ENCODE measurements around the gene PRR19. TPM values are rescaled to one million over a fixed set of nuclear protein-coding genes. Genes with fewer than 3 reads are reported as not detected.

The PRR19 gene
- total RNA-seq, 2 donors from 2014 or later = 0.19 TPM; not detected in 1

DNA sequence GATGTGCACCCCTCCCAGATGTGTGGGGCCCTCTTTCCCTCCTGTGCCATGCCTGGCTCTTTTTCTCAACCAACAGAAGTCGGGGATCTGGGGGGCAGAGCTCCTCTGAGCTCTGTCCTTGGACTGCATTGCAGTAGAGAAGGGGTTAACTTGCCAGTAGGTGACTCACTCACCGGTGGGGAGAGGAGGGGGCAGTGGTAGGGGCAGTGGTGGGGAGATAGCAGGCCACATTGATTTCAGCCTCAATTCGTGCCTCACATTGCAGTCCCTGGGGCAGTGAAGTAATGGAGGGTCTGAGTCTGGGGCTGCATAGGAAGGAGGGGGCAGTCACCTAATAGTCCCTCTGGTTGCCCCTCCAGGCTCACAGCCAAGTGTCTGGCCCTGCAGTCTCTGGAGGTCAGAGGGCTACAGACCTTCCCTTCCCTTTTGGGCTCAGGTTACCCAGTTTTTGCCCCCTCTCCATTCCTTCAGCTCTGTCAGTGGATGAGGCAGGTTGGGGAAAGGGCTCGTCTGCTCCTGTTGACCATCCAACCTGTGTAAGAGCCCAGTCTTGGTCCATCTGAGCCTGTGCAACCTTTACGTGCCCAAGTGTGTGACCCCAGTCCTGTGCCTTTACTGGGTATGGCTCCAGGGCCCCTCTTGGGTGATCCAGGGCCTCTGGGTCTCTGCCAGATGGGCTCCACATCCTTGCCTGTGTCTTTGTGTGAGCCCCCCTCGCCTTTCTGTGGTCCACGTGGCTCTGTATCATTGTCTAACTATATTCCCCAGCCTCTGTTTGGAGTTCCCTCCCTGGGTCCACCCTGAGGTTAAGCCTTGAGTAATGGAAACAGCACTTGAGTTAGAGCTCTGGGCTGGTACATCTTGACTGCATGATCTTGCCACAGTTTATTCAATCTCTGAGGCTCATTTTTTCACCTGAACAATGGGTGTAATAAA lies 19.8 kb upstream of the PRR19 start:
- intact Hi-C loops (cut with DNase I) = loop anchor here in 1 of 2 donors (2.0 kb wide), 1 partner anchor 37 kb away; no protein-coding TSS in a partner anchor
- DNase-seq (ENCODE audit: low spot score) = no peak

DNA sequence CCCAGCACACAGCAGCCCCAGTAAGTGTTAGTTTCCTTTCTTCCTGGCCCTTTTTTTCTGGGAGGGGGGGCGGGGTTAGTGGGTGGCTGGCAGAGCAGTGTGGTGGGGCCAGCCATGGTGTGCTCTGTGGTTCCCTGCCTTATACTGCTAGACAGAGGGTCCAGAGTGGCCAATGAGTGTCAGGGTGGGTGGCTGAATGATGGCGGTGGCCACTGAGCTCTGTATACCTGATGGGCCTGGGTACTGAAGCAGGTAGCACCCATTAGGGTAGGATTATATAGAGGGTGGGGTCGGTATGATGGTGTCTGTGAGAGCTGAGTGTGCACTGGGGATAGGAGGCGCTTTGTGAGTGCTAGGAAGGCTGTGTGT lies 19.1 kb upstream of the PRR19 start:
- intact Hi-C loops (cut with DNase I) = no loop called here

DNA sequence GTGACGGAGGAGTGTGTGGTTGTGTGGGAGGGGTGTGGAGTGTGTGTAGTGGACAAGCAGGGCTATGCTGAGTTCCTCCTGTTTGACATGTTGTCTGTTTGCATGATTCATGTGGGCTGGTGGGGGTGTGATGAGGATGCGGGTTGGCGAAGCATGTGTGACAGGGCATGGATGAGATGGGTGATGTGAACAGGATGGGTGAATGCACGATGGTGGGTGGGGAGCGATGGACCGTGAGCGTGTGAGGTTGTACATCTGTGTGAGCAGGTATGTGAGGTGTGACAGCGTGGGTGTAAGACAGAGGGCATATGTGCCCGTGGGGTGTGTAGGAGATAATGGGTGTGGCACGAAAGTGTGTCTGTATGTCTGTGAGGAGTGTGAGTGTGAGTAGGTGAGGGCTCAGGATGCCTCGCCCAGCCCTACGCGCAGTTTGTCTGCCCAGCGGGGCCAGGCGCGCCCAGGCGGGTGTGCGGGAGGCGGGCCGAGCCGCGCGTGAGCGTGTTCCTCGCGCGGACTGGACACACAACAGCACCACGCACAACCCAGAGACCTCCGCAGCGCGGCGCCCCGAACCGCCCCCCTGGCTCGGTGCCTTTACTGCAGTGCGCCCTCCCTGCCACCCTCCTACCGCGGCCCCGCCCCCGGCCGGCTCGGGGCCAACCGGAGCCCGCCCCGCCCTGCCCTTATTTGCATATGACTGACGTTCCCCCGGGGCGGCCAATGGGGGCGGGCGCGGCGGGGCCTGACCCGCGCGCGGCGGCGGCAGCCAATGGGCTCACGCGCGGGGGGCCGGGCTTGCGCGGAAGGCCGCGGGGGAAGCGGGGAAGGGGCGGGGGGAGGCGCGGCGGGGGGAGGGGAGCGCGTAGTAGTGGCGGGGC lies 18.5 kb upstream of the PRR19 start:
- DNase-seq (ENCODE audit: low spot score) = peak; percentile 99
- intact Hi-C loops (cut with DNase I) = no loop called here

More for the DNA sequence above, 19.1 kb upstream of the PRR19 start:
- no peak for DNase-seq (ENCODE audit: low spot score)

DNA sequence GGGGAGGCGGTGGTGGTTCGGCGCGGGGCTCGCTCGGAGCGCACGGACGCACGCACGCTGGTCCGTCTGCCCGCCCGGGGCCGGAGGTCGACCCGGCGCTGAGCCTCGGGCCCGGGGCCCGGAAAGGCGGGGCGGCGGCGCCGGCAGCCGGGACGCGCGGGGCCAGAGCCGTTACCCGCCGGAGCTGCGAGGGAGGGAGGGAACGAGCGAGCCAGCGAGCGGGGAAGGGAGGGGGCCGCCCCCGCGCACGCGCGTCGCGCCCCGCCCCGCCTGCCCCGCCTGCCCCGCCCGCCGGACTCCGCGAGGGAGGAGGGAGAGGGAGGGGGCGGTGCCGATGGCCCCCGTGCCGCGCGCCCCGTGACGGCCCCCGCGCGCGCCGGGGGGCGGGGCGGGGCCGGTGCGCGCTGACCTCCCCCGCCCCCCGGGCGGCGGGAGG lies 17.8 kb upstream of the PRR19 start:
- peak; percentile 94 for DNase-seq (ENCODE audit: low spot score)
- intact Hi-C loops (cut with DNase I) = no loop called here

DNA sequence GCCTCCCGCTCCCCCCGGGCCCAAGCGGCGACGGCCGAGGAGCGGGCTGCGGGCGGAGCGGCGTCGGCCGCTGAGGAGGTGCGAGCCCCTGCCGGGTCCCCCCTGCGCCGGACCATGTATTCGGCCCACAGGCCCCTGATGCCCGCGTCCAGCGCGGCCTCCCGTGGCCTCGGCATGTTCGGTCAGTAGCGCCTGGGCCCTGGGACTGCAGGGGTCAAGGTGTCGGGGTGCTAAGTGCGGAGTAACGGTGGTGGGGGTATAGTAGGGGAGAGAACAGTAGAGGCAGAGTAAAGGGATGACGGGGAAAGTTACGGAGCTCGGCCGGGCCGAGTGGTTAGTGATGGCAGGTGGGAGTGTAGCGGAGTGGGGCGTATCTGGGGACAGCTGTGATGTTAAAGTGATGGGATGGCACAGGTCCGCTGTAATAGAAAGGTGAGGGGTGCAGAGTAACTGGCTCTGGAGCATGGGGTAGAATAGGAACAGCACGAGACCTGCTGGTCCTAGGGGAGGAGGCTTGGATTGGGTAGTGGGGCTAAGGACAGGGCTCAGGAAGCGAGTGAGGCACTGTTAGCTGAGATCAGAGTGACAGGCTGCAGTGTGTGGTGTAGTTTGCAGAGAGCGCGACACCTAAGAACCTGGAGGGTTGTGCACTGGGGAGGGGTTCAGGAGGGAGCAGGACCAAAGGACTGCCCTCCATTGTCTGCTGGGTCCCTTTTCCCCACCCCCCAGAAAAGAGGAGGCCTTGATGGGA lies 17.2 kb upstream of the PRR19 start:
- intact Hi-C loops (cut with DNase I) = no loop called here
- DNase-seq (ENCODE audit: low spot score) = no peak

DNA sequence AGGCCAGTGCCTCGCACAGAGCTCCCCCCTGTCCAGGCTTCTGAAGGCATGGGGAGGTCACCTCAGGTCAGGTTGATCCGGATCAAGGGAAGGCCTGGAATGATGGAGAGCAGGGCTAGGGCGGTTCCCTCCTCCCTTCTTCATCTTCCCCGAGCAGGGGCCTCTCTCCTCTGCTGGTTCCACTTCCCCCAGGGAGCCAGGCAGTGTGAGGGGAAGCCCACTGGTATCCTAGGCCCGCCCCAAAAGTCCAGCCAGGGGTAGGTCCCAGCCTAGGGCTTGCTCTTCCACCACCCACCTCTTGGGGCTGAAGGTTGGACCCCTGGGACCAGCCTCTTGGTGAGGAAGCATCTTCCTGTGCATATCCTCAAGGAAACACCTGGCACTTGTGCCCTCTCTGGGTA lies 16.4 kb upstream of the PRR19 start:
- no peak for DNase-seq (ENCODE audit: low spot score)

DNA sequence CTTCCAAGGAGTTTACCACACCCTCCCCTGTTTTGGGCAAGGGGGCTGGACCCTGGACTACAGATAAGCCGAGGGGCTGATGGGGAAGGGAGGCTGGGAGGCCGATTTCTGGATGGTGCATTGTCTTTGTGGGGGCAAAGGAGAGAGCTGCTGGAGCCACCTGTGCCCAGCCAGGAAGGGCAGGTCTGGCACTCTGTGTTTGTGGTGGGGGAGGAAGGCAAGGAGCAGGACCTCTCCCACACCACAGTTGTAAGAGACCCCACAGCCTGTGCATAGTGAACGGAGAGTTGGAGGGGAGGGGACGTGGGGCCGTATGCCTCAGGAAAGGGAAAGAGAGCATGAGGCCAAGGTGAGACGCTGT lies 16.0 kb upstream of the PRR19 start:
- intact Hi-C loops (cut with DNase I) = no loop called here
- no peak for DNase-seq (ENCODE audit: low spot score)

More for the DNA sequence above, 16.4 kb upstream of the PRR19 start:
- intact Hi-C loops (cut with DNase I) = no loop called here

DNA sequence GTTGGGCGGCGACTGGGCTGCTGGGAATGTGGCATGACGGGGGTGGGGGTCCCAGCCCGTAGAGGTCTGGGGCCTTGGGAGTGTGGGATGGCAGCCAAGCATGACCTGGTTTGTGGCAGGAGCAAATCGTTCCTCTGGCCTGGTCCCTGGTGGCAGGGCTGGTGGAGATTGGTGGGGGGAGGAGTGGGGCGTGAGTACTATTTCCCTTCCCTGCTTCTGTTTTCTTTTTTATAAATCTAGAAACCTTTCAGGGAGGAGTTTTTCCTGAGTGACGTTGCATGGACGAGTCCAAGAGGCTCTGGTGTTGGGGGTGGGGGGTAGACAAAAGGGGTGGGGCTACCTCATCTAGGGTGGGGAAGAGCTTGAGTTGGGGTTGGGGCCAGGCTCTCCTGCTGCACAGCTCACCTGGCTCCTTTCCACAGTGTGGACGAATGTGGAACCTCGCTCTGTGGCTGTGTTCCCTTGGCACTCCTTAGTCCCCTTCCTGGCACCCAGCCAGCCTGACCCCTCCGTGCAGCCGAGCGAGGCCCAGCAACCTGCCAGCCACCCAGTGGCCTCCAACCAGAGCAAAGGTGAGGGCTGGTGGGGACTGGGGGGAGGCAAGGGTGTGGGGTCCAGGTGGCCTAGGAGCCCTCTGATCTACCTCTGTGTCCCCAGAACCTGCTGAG lies 15.4 kb upstream of the PRR19 start:
- intact Hi-C loops (cut with DNase I) = no loop called here
- no peak for DNase-seq (ENCODE audit: low spot score)

DNA sequence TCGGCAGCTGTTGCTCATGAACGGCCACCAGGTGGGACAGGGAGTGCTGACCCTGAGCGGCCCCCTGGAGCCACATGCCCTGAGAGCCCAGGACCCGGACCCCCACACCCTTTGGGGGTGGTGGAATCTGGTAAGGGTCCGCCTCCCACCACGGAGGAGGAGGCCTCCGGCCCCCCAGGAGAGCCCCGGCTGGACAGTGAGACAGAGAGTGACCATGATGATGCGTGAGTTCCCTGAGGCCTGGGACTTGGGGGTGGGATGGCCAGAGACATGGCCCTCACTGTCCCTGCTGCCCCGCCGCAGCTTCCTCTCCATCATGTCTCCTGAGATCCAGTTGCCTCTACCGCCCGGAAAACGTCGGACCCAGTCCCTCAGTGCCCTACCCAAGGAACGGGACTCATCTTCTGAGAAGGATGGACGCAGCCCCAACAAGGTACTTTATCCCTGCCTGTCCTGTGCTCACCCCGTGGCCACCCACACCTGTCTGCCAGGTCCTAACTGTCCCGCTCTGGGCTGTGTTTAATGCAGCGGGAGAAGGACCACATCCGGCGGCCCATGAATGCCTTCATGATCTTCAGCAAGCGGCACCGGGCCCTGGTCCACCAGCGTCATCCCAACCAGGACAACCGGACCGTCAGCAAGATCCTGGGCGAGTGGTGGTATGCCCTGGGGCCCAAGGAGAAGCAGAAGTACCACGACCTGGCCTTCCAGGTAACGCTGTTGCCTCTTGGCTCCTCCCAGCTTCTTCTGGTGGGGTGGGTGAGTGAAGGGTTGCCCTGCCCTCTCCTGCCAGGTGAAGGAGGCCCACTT lies 14.7 kb upstream of the PRR19 start:
- intact Hi-C loops (cut with DNase I) = no loop called here
- no peak for DNase-seq (ENCODE audit: low spot score)

DNA sequence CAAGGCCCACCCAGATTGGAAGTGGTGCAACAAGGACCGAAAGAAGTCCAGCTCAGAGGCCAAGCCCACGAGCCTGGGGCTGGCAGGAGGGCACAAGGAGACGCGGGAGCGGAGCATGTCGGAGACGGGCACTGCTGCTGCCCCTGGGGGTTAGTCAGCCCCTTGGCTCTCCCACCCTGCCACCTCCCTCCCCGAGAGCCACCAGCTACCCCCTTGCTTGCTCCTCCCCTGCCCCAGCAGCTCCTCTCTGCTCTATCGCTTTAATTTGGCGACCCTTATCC lies 14.2 kb upstream of the PRR19 start:
- intact Hi-C loops (cut with DNase I) = no loop called here
- DNase-seq (ENCODE audit: low spot score) = no peak

DNA sequence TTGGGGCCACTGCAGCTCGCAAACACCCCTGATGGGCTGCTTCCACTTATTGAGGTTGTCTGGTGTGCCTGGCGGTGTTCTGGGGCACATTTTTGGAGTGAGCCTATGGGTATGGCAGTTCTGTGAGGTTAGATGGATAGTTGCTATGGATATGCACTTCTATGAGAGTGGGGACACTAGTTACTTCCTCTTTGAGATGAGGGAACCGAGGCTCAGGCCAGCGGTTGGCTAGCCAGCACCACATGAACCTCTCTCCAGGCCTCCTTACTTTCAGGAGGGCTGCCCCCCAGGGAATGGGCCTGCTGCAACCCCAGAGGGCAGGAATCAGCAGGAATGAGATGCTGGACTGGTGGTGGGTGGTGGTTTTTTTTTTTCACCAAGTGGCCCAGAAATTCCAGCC lies 13.5 kb upstream of the PRR19 start:
- no peak for DNase-seq (ENCODE audit: low spot score)
- intact Hi-C loops (cut with DNase I) = no loop called here

DNA sequence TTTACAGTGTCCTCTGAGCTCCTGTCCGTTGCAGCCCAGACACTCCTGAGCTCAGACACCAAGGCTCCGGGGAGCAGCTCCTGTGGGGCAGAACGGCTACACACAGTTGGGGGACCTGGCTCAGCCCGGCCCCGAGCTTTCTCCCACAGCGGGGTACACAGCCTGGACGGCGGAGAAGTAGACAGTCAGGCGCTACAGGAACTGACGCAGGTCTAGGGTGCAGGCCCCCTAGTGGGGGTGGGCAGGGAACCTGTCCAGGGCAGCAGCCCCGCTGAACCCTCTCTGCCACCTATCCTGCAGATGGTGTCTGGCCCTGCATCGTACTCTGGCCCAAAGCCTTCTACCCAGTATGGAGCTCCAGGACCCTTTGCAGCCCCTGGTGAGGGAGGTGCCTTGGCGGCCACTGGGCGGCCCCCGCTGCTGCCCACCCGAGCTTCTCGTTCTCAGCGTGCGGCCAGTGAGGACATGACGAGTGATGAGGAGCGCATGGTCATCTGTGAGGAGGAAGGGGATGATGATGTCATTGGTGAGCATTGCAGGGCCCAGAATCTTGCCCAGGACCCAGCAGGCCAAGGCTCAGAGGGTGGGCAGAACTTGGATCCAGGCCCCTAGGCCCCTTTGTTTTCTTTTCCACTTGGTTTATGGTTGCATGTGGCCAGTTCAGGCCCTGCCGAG lies 12.9 kb upstream of the PRR19 start:
- intact Hi-C loops (cut with DNase I) = no loop called here
- DNase-seq (ENCODE audit: low spot score) = no peak

DNA sequence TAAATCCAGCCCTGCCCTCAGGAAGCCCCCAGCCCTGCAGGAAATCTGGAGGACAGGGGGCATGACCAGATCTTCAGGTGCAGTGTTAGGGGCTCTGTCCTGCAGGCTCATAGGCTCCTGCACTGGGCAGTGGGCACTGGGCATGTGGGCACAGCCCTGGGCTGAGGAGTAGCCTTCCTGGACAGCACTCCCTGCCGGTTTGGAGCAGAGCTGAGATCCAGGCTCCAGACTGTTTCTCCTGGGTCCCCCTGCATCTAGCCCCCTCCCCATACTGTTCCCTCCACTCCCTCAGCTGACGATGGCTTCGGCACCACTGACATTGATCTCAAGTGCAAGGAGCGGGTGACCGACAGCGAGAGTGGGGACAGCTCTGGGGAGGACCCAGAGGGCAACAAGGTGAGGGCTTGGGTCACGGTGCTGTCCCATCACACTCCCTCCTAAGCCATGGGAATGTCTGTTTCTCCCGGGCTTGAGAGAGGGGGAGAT lies 12.3 kb upstream of the PRR19 start:
- no peak for DNase-seq (ENCODE audit: low spot score)
- intact Hi-C loops (cut with DNase I) = loop anchor here in 1 of 2 donors (10.0 kb wide), 1 partner anchor 45 kb away; the partner anchor contains the start of gene GSK3A

DNA sequence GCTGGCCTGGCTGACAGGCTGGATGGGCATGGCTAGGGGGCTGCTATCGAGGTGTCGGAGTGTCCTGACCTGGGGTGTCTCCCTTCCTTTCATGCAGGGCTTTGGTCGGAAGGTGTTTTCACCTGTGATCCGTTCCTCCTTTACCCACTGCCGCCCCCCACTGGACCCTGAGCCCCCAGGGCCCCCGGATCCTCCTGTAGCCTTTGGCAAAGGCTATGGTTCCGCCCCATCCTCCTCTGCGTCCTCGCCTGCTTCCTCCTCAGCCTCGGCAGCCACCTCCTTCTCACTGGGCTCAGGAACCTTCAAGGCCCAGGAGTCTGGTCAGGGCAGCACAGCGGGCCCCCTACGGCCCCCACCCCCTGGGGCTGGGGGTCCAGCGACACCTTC lies 11.8 kb upstream of the PRR19 start:
- intact Hi-C loops (cut with DNase I) = loop anchor here in 1 of 2 donors (10.0 kb wide), 1 partner anchor 45 kb away; the partner anchor contains the start of gene GSK3A
- DNase-seq (ENCODE audit: low spot score) = no peak

DNA sequence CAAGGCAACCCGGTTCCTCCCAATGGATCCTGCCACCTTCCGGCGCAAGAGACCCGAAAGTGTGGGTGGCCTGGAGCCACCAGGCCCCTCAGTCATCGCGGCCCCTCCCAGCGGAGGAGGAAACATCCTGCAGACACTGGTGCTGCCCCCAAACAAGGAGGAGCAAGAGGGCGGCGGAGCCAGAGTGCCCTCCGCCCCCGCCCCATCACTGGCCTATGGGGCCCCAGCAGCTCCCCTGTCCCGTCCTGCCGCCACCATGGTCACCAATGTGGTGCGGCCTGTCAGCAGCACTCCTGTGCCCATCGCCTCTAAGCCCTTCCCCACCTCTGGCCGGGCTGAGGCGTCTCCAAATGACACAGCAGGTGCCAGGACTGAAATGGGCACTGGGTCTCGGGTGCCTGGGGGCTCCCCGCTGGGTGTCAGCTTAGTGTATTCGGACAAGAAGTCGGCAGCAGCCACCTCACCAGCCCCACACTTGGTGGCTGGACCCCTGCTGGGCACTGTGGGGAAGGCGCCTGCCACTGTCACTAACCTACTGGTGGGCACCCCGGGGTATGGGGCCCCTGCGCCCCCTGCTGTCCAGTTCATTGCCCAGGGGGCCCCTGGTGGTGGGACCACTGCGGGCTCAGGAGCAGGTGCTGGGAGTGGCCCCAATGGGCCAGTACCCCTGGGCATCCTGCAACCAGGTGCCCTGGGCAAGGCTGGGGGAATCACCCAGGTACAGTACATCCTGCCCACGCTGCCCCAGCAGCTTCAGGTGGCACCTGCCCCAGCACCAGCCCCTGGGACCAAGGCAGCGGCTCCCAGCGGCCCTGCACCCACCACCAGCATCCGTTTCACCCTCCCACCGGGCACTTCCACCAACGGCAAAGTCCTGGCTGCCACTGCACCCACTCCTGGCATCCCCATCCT lies 11.2 kb upstream of the PRR19 start:
- intact Hi-C loops (cut with DNase I) = loop anchor here in 1 of 2 donors (10.0 kb wide), 1 partner anchor 46 kb away; the partner anchor contains the start of gene GSK3A
- no peak for DNase-seq (ENCODE audit: low spot score)

DNA sequence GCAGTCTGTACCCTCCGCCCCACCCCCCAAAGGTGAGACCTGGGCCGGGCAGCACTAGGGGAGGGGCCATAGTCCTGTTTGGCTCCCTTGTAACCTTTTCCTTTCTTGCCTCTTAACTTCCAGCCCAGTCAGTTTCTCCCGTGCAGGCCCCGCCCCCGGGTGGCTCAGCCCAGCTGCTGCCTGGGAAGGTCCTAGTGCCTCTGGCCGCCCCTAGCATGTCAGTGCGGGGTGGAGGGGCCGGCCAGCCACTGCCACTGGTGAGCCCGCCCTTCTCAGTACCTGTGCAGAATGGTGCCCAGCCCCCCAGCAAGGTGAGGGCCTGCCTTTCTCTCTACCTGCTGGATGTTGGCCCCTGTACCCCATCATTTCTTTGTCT lies 10.5 kb upstream of the PRR19 start:
- DNase-seq (ENCODE audit: low spot score) = no peak
- intact Hi-C loops (cut with DNase I) = loop anchor here in 1 of 2 donors (10.0 kb wide), 1 partner anchor 47 kb away; the partner anchor contains the start of gene GSK3A

Measured in posterior vena cava (tissue), 2 donors.